Hepatocyte (in vitro differentiated cells): ENCODE measurements around the gene TRAM2.

Source experiments
- CTCF ChIP-seq: fragments of 200-600 bp; sonication (generic); IDR thresholded peaks from 2 replicates; pipeline ENCODE4 v1.5.1; 2016; ENCODE audit warnings: antibody characterized with exemption, mild to moderate bottlenecking; ENCODE audit not compliant: poor library complexity
- EZH2 ChIP-seq: fragments of 200-600 bp; sonication (generic); IDR thresholded peaks from 2 replicates; pipeline ENCODE4 v1.6.1; 2016; ENCODE audit warnings: antibody characterized with exemption, mild to moderate bottlenecking, borderline replicate concordance
- EZH2phosphoT487 ChIP-seq: fragments of 200-600 bp; sonication (generic); IDR thresholded peaks from one replicate; pipeline ENCODE4 v1.6.1; 2018; ENCODE audit warnings: antibody characterized with exemption, mild to moderate bottlenecking, low read depth, moderate library complexity; ENCODE audit not compliant: unreplicated experiment, severe bottlenecking

- TF ChIP-seq CTCF, result no peak
- no peak for TF ChIP-seq EZH2
- no peak for TF ChIP-seq EZH2phosphoT487
These were observed 45.5 kb downstream of the TRAM2 start for GRCh38 chr6:52531396-52531795.
